Hindlimb muscle (tissue), 1 donor: Measurements from ENCODE around the gene TCEAL9. TPM values are rescaled to one million over a fixed set of nuclear protein-coding genes. Genes with fewer than 3 reads are reported as not detected.
"Not testable (repeated sequence)": the region's sequence is repeated elsewhere in the genome, so short reads cannot be mapped to it uniquely, and the experiment has no call there.

Experiments
- DNase-seq: peaks from one replicate; pipeline ENCODE4 v3.0.0-alpha.2; 2013
- polyA plus RNA-seq: library from polyadenylated mRNA; unstranded; fragments of 120-200 nt; gene quantifications from one replicate; pipeline ENCODE4 v1.2.1, GENCODE V29; 2013; ENCODE audit not compliant: insufficient read length

Gene TCEAL9
- polyA plus RNA-seq, 1 donor = 115 TPM

- peak; percentile 69 for DNase-seq
Measured at GRCh38 chrX:103376118-103376978, 20.0 kb downstream of the TCEAL9 start, which contains the start of gene BEX3. BEX3 (plus strand) TSS chrX:103376538; CDS start chrX:103377522, 984 bp downstream.

GRCh38 chrX:103376979-103377324 lies 20.6 kb downstream of the TCEAL9 start:
- DNase-seq = peak; percentile 39

GRCh38 chrX:103378990-103379389 lies 22.7 kb downstream of the TCEAL9 start:
- DNase-seq = no peak

GRCh38 chrX:103382877-103383276 lies 26.6 kb downstream of the TCEAL9 start:
- DNase-seq = no peak

- DNase-seq = no peak
Measured at GRCh38 chrX:103384672-103385071, 28.4 kb downstream of the TCEAL9 start.

- not testable (repeated sequence) for DNase-seq
Measured at GRCh38 chrX:103385283-103385830, 29.1 kb downstream of the TCEAL9 start.

- no peak for DNase-seq
Measured at GRCh38 chrX:103386332-103386731, 30.0 kb downstream of the TCEAL9 start.

GRCh38 chrX:103393487-103393886 lies 37.2 kb downstream of the TCEAL9 start:
- no peak for DNase-seq

GRCh38 chrX:103396186-103396585 lies 39.9 kb downstream of the TCEAL9 start:
- DNase-seq = no peak

- DNase-seq = no peak
Measured at GRCh38 chrX:103396660-103397059, 40.4 kb downstream of the TCEAL9 start.

- no peak for DNase-seq
Measured at GRCh38 chrX:103397707-103398106, 41.4 kb downstream of the TCEAL9 start.

GRCh38 chrX:103398421-103398864 lies 42.1 kb downstream of the TCEAL9 start:
- DNase-seq = no peak

- no peak for DNase-seq
Measured at GRCh38 chrX:103399744-103400143, 43.4 kb downstream of the TCEAL9 start.

GRCh38 chrX:103400931-103401330 lies 44.6 kb downstream of the TCEAL9 start:
- DNase-seq = no peak

- peak; percentile 29 for DNase-seq
Measured at GRCh38 chrX:103404231-103405008, 48.1 kb downstream of the TCEAL9 start.

- no peak for DNase-seq
Measured at GRCh38 chrX:103405009-103405333, 48.7 kb downstream of the TCEAL9 start.

GRCh38 chrX:103406256-103406655 lies 50.0 kb downstream of the TCEAL9 start:
- DNase-seq = no peak

GRCh38 chrX:103407776-103408175 lies 51.5 kb downstream of the TCEAL9 start:
- no peak for DNase-seq

Other genes starting within 250 kb of the TCEAL9 start
- gene BEX4, start 141.4 kb upstream of the TCEAL9 start, polyA plus RNA-seq = 30.9 TPM
- 79.7 TPM for gene TCEAL8, start 101.4 kb upstream of the TCEAL9 start, polyA plus RNA-seq
- gene TCEAL5, start 79.8 kb upstream of the TCEAL9 start, polyA plus RNA-seq = 3.3 TPM
- gene BEX2, start 45.5 kb upstream of the TCEAL9 start, polyA plus RNA-seq = 37.6 TPM
- 253 TPM for gene TCEAL7, start 26.3 kb upstream of the TCEAL9 start, polyA plus RNA-seq
- 115 TPM for gene BEX3, start 20.0 kb downstream of the TCEAL9 start, polyA plus RNA-seq
- 0.89 TPM for gene RAB40A, start 163.0 kb downstream of the TCEAL9 start, polyA plus RNA-seq
- gene TCEAL4, start 229.0 kb downstream of the TCEAL9 start, polyA plus RNA-seq = 74.8 TPM